Endothelial cell of umbilical vein (primary cell): ENCODE results near the gene TIMM9. TPM values are rescaled to one million over a fixed set of nuclear protein-coding genes. Genes with fewer than 3 reads are reported as not detected.

Experiments used
- BruUV-seq: library from RNA; stranded (reverse); fragments of 400-500 nt; replicated peaks from 2 replicates; lab custom pipeline; 2021; lab: Mats Ljungman, UMichigan
- CTCF ChIA-PET: fragments of 300-600, 350-600 bp; sonication (Branson Sonifier 250); formaldehyde crosslinking; loops from one replicate; lab custom pipeline; 2021; ENCODE audit warnings: antibody characterized with exemption, inconsistent platforms; lab: Charles Lee
- POLR2A ChIA-PET: fragments of 300-600, 350-600 bp; sonication (Branson Sonifier 250); formaldehyde crosslinking; loops from one replicate; lab custom pipeline; 2021; ENCODE audit warnings: antibody characterized with exemption, inconsistent platforms; lab: Charles Lee
- DNase-seq: peaks from one replicate; pipeline ENCODE4 v3.0.0-alpha.2; 2011; ENCODE audit warnings: low read depth, low spot score
- FAIRE-seq: peaks from 2 replicates; lab custom pipeline; 2011; peaks lifted over from hg19 to GRCh38; lab: Jason Lieb, UNC
- H2AFZ ChIP-seq: 2 replicates; pipeline ENCODE4 v1.6.0; 2012; ENCODE audit warnings: low read depth, low read length, control low read depth, inconsistent platforms
- H3K27ac ChIP-seq: 2 replicates; pipeline ENCODE4 v1.5.1; 2011; ENCODE audit warnings: low read depth, mild to moderate bottlenecking, control low read depth, low read length, moderate library complexity; ENCODE audit not compliant: insufficient read depth
- H3K27me3 ChIP-seq, 2 experiments: 2 replicates each; pipeline versions ENCODE4 v1.6.0 to v1.6.1; 2011; ENCODE audit warnings: low read length in 2 of 2, mixed read lengths in 1 of 2; ENCODE audit not compliant: control insufficient read depth in 2 of 2, insufficient read depth in 2 of 2
- H3K36me3 ChIP-seq, 2 experiments: 2 replicates in 1 of 2; 3 replicates in 1 of 2; pipeline ENCODE4 v1.5.1; 2011; ENCODE audit warnings: low read length in 2 of 2, mild to moderate bottlenecking in 1 of 2, moderate library complexity in 1 of 2; ENCODE audit not compliant: control insufficient read depth in 2 of 2, insufficient read depth in 2 of 2; ENCODE audit errors: extremely low read depth in 1 of 2
- H3K4me1 ChIP-seq: 3 replicates; pipeline ENCODE4 v1.5.1; 2011; ENCODE audit warnings: mild to moderate bottlenecking, low read length; ENCODE audit not compliant: control insufficient read depth, insufficient read depth; ENCODE audit errors: extremely low read depth
- H3K4me2 ChIP-seq: 2 replicates; pipeline ENCODE4 v1.6.1; 2011; ENCODE audit warnings: low read length, control low read depth, mixed read lengths; ENCODE audit not compliant: insufficient read depth
- H3K4me3 ChIP-seq, 3 experiments: fragments of 200-600 bp in 1 of 3; sonication (generic), shearing (Covaris generic) in 1 of 3; replicated peaks in 1 of 3; 2 replicates each; pipeline ENCODE4 v1.5.1; 2011 to 2016; ENCODE audit warnings: control low read depth in 3 of 3, low read length in 3 of 3, mild to moderate bottlenecking in 2 of 3, inconsistent platforms in 1 of 3, low read depth in 1 of 3, moderate library complexity in 1 of 3; ENCODE audit not compliant: insufficient read depth in 1 of 3
- H3K79me2 ChIP-seq: 2 replicates; pipeline ENCODE4 v1.6.0; 2012; ENCODE audit warnings: low read length, inconsistent platforms; ENCODE audit not compliant: control insufficient read depth, insufficient read depth
- H3K9ac ChIP-seq: replicated peaks from 2 replicates; pipeline ENCODE3; 2011; ENCODE audit warnings: low read length, control low read depth; ENCODE audit not compliant: insufficient read depth; ENCODE audit errors: extremely low read depth
- H3K9me1 ChIP-seq: replicated peaks from 3 replicates; pipeline ENCODE4 v1.6.0; 2011; ENCODE audit warnings: mild to moderate bottlenecking, low read length; ENCODE audit not compliant: control insufficient read depth, insufficient read depth; ENCODE audit errors: extremely low read depth
- H3K9me3 ChIP-seq: replicated peaks from 2 replicates; pipeline ENCODE4 v1.5.1; 2012; ENCODE audit warnings: low read length, inconsistent platforms; ENCODE audit not compliant: control insufficient read depth, insufficient read depth
- H4K20me1 ChIP-seq: replicated peaks from 2 replicates; pipeline ENCODE3; 2011; ENCODE audit warnings: mild to moderate bottlenecking, low read length; ENCODE audit not compliant: control insufficient read depth, insufficient read depth; ENCODE audit errors: extremely low read depth
- EZH2 ChIP-seq: IDR thresholded peaks from 2 replicates; pipeline ENCODE4 v1.6.1; 2012; ENCODE audit warnings: borderline replicate concordance, low read depth, mild to moderate bottlenecking, moderate library complexity, low read length, inconsistent platforms; ENCODE audit not compliant: severe bottlenecking
- FOS ChIP-seq: IDR thresholded peaks from 2 replicates; pipeline ENCODE4 v1.6.1; 2011; ENCODE audit warnings: mild to moderate bottlenecking, low read length, moderate library complexity, borderline replicate concordance; ENCODE audit not compliant: insufficient read depth
- GATA2 ChIP-seq: IDR thresholded peaks from 2 replicates; pipeline ENCODE4 v1.7.0; 2011; ENCODE audit warnings: low read depth, mild to moderate bottlenecking, moderate library complexity, mixed read lengths, low read length; ENCODE audit not compliant: insufficient read length, insufficient read depth
- JUN ChIP-seq: IDR thresholded peaks from 2 replicates; pipeline ENCODE4 v1.6.1; 2011; ENCODE audit warnings: borderline replicate concordance, low read depth; ENCODE audit not compliant: insufficient read length, insufficient read depth
- MYC ChIP-seq: IDR thresholded peaks from one replicate; pipeline ENCODE4 v1.6.1; 2011; ENCODE audit warnings: mild to moderate bottlenecking, low read depth, low read length
- POLR2A ChIP-seq: IDR thresholded peaks from 2 replicates; pipeline ENCODE4 v1.6.1; 2012; ENCODE audit warnings: low read depth, mild to moderate bottlenecking, control low read depth, low read length
- POLR2AphosphoS5 ChIP-seq: IDR thresholded peaks from 2 replicates; pipeline ENCODE4 v1.6.1; 2012; ENCODE audit warnings: low read depth, mild to moderate bottlenecking, control low read depth, low read length, moderate library complexity; ENCODE audit not compliant: insufficient read depth
- dilution Hi-C: fragments of 300-500 bp; cut with MboI; formaldehyde crosslinking; loops from one replicate; pipeline ENCODE4 v1.15.0; 2019; ENCODE audit warnings: low sequenced_read_pairs; ENCODE audit not compliant: extremely low pct_ligation_motif_present
- intact Hi-C: fragments of 100-400 bp; cut with micrococcal nuclease; formaldehyde crosslinking; loops from one replicate; pipeline ENCODE4 v1.10.0; 2022
- polyA plus RNA-seq, 4 experiments: library from polyadenylated mRNA; depleted of rRNA in 3 of 4; stranded (reverse) in 3 of 4; unstranded in 1 of 4; fragments of >200 nt; gene quantifications; 2 replicates each; pipeline versions ENCODE4 v1.2.1 to v1.2.3, GENCODE V29; 2011 to 2012; ENCODE audit warnings: missing spikeins in 1 of 4
- total RNA-seq: library from RNA; stranded (reverse); gene quantifications from 2 replicates; pipeline ENCODE4 v1.2.3, GENCODE V29; 2021
- TF ChIP-seq, protein P1 (sequence below), 2 donors: IDR thresholded peaks; 1 replicate in 1 of 2; 2 replicates in 1 of 2; pipeline ENCODE4 v1.5.1; 2011; ENCODE audit warnings: low read length in 2 of 2, mild to moderate bottlenecking in 2 of 2, moderate library complexity in 2 of 2, control low read depth in 1 of 2, inconsistent platforms in 1 of 2, low read depth in 1 of 2; ENCODE audit not compliant: insufficient read depth in 1 of 2; ENCODE audit errors: extremely low read depth in 1 of 2
- TF ChIP-seq, protein P2 (sequence below): IDR thresholded peaks from 2 replicates; pipeline ENCODE4 v1.6.1; 2011; ENCODE audit not compliant: insufficient read depth, insufficient read length

The TIMM9 gene
- total and polyA plus RNA-seq, 2 donors (not counting 3 experiments of a cell fraction or from before 2014, with no cell fraction given): 20.2 to 38.0 TPM

DNA sequence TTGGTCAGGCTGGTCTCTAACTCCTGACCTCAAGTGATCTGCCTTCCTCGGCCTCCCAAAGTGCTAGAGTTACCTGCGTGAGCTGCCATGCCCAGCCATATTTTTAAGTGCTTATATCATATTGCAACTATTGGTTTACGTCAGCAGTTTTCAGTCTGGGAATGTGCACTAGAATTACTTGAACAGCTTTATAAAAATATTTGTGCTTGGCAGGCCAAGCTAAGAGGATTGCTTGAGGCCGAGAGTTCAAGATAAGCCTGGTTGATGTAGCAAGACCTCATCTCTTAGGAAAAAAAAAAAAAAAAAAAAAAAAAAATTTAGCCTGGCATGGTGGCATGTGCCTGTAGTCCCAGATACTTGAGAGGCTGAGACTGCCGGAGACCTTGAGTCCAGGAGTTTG is 17.3 kb upstream of the TIMM9 start:
- no TSS peak for BruUV-seq
- no peak for DNase-seq
- no peak for TF ChIP-seq EZH2
- TF ChIP-seq GATA2: no peak
- no peak for TF ChIP-seq JUN
- TF ChIP-seq POLR2AphosphoS5: no peak
- TF ChIP-seq POLR2A: no peak
- TF ChIP-seq, protein P1, sequence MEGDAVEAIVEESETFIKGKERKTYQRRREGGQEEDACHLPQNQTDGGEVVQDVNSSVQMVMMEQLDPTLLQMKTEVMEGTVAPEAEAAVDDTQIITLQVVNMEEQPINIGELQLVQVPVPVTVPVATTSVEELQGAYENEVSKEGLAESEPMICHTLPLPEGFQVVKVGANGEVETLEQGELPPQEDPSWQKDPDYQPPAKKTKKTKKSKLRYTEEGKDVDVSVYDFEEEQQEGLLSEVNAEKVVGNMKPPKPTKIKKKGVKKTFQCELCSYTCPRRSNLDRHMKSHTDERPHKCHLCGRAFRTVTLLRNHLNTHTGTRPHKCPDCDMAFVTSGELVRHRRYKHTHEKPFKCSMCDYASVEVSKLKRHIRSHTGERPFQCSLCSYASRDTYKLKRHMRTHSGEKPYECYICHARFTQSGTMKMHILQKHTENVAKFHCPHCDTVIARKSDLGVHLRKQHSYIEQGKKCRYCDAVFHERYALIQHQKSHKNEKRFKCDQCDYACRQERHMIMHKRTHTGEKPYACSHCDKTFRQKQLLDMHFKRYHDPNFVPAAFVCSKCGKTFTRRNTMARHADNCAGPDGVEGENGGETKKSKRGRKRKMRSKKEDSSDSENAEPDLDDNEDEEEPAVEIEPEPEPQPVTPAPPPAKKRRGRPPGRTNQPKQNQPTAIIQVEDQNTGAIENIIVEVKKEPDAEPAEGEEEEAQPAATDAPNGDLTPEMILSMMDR (IDR thresholded peaks at IDR 0.05; ENCODE audit: extremely low read depth in 1 of 2, insufficient read depth in 1 of 2, low read depth in 1 of 2, low read length in 2 of 2): no peak
- TF ChIP-seq MYC: no peak
- TF ChIP-seq, protein P2, sequence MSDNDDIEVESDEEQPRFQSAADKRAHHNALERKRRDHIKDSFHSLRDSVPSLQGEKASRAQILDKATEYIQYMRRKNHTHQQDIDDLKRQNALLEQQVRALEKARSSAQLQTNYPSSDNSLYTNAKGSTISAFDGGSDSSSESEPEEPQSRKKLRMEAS: no peak
- TF ChIP-seq FOS: no peak
- Histone ChIP-seq H3K4me2 (no peak overlapping the region), H3K9me1 (no peaks in the 10 kb centered on the region), H3K9me3 (no peaks in the 10 kb centered on the region), H3K27me3 (no peaks in the 10 kb centered on the region), H3K4me3 (no peak overlapping the region), H2AFZ (no peak overlapping the region), H3K79me2 (no peaks in the 10 kb centered on the region), H3K27ac (no peak overlapping the region), H3K4me1 (no peaks in the 10 kb centered on the region), H3K9ac (no peak overlapping the region), H3K36me3 (peaks cover 3 to 9% of the 10 kb centered on the region in 2 experiments), H4K20me1 (no peaks in the 10 kb centered on the region)
- dilution Hi-C loops (no loop called here), intact Hi-C loops (no loop called here)
- POLR2A ChIA-PET: interaction anchor here (0.7 kb wide), 1 partner anchor 258 kb away, joined by 3 read pairs; no protein-coding TSS in a partner anchor
- CTCF ChIA-PET: interaction anchor here (0.7 kb wide), 1 partner anchor 139 kb away, joined by 3 read pairs; no protein-coding TSS in a partner anchor
- no peak for FAIRE-seq
